GM21423 (cell line): ENCODE data around the gene KCNJ12.
"Not testable (repeated sequence)": the region's sequence is repeated elsewhere in the genome, so short reads cannot be mapped to it uniquely, and the experiment has no call there.

Experiments
- ATAC-seq: cut with Tn5 transposase; IDR thresholded peaks from one replicate; pipeline ENCODE4 v1.9.1; 2021; ENCODE audit warnings: mild to moderate bottlenecking, moderate library complexity; ENCODE audit not compliant: unreplicated experiment

KCNJ12 gene

DNA sequence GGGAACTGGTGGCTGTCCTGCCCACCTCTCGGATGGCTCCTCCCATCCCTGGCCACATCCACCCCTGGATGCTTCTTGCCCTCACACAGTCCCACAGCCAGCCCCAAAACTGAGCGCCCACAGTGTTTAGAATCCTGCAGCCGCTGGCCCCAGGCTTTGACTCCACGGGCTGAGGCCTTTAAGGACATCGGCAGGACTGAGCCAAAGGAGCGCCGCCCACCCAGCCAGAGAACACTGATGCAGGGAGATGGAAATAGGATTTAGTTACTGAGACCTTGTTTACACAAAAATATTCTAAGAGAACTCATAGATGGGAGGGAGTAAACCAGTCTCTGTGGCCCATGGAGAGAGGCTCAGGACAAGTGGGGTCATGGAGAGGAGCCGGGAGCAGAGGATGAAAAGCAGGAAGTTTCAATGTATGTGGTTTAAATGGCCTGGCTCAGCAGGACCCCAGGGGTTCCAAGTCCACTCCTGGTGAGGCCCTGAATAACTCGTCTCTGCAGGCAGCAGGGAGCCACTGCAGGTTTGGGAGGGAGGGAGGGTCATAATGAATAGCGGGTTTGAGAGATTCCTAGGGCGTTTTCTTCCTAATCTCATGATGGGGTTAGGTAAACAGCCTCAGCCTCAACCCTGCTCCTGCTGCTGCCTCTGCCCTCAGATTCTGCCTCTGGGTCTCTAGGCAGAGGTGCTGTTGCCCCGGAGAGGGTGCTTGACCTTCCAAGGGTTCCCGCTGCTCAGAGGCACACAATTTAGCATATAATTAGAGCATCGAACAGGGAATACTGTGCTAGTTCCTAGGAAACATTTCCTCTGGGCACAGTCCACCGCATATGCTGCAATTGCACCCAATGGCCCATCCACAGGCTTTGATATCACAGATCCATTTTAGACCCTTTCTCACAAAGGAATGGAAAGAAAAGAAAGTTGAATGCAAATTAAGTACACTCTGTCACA, 61.0 kb downstream of the KCNJ12 start:
- ATAC-seq, result not testable (repeated sequence)

DNA sequence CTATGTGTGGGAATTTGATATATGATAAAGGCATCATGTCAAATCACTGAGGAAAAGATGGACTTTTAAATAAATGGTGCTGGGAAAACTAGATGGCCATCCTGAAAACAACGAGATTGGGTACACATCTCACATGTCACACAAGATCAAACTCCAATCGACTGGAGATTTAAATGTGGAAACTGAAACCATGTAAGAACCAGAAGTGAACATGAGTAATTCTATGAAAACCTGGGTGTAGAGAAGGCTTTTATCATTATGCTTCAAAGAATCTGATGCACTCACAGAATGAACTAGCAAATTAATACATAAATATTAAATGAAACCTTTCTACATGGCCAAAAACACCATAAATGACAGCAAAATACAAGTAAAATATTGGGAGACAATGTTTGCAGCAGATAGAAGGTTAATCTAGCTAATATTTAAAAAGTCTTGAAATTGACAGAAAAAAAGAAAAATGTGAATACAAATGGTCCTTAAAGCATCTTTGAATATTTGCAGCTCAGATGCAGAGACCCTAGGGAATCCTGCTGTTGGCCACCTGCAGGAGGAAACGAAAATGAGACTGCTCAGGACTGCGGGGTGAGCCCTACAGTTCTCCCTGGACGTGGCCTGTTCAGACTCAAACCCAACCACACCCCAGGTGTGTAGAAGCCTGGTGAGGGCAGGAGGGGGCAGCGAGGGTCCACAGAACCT, 62.3 kb downstream of the KCNJ12 start:
- ATAC-seq, result not testable (repeated sequence)

- not testable (repeated sequence) for ATAC-seq
Observed at GRCh38 chr17:21439015-21439336, 62.8 kb downstream of the KCNJ12 start.

GRCh38 chr17:21445091-21445650, 69.0 kb downstream of the KCNJ12 start:
- ATAC-seq, result no peak

GRCh38 chr17:21447552-21447951, 71.4 kb downstream of the KCNJ12 start:
- ATAC-seq, result not testable (repeated sequence)

DNA sequence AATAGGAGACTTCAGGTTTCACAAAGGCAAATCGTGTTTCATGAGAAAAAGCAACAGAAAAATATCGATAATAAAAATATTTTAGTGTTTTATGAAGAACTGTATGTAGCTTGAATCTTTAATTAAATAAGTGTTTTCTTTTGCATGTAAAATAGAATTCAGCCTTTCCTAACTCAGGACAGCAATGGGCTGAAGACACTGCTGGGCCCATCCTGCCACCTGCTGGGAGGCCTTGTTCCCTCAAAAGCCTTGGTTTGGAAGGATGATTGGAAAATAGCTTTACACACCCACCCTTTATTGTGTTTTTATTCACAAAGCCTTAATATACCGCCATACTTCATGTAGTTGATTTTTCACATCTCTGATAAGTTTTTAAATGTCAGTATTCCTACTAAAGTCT, 73.7 kb downstream of the KCNJ12 start:
- ATAC-seq, result not testable (repeated sequence)

GRCh38 chr17:21451975-21452374, 75.8 kb downstream of the KCNJ12 start:
- no peak for ATAC-seq

- no peak for ATAC-seq
Observed at GRCh38 chr17:21452377-21453143, 76.4 kb downstream of the KCNJ12 start.

DNA sequence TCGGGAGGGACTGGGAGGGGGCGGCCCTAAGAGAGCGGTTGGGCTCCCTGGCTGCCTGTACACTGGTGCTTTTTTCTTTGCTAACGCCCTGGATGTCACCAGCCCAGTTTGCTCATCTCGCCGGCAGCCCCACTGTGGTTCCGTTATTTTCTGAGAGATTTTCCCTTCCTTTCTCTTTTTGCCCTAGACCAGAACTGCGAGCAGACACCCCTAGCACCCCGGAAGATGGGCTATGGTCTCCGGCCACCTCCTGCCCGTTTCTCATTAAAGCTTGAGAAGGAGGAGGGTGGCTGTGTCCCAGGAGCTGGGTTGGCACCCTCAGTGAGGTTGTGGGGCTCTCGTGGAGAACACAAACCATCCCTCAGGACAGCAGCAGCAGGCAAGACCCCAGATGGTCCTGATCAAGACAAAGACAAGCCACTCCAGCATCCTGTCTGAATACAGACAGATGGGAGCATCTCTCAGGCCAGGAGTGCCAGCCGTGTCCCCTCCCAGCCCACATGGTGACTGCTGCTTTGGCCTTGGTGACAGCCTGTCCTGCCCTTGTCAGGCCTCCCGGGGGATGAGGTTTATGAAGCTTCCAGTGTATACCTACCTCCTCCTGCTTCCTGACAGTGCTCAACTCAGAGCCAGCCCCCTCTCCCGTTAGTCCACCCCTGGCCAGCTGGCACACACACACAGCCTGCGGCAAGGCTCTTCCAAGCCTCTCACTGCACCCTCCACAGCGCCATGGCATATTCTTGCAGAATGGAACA, 77.2 kb downstream of the KCNJ12 start:
- no peak for ATAC-seq

- not testable (repeated sequence) for ATAC-seq
Observed at GRCh38 chr17:21454006-21454405, 77.8 kb downstream of the KCNJ12 start.

DNA sequence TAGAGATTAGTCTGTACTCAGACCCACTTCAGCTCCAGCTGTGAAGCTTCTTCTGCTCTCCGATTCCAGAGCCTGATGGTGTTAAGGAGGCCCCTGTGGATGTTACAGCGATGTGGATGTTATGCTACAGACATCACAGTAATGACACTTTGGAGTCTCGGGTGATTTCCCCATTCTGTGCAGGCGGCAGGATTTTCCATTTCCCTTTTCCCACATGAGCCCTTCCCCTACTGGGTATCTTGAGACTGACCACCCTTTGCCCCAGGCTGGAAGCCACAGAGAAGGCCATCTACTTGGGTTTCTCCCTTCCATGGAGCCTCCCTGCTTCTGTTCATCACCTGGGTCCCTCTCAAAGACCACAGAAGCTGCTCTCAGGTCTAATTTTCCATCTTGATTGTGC, 78.3 kb downstream of the KCNJ12 start:
- ATAC-seq, result no peak

- ATAC-seq, result no peak
Observed at GRCh38 chr17:21455761-21456160, 79.6 kb downstream of the KCNJ12 start.

DNA sequence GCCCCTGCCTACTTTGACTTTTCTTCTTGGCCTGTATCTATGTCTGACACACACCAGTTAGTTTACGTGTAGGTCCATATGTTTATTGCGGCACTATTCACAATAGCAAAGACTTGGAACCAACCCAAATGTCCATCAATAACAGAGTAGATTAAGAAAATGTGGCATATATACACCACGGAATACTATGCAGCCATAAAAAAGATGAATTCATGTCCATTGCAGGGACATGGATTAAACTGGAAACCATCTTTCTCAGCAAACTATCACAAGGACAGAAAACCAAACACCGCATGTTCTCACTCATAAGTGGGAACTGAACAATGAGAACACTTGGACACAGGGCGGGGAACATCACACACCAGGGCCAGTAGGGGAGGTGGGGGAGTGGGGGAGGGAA, 80.3 kb downstream of the KCNJ12 start:
- ATAC-seq, result not testable (repeated sequence)

DNA sequence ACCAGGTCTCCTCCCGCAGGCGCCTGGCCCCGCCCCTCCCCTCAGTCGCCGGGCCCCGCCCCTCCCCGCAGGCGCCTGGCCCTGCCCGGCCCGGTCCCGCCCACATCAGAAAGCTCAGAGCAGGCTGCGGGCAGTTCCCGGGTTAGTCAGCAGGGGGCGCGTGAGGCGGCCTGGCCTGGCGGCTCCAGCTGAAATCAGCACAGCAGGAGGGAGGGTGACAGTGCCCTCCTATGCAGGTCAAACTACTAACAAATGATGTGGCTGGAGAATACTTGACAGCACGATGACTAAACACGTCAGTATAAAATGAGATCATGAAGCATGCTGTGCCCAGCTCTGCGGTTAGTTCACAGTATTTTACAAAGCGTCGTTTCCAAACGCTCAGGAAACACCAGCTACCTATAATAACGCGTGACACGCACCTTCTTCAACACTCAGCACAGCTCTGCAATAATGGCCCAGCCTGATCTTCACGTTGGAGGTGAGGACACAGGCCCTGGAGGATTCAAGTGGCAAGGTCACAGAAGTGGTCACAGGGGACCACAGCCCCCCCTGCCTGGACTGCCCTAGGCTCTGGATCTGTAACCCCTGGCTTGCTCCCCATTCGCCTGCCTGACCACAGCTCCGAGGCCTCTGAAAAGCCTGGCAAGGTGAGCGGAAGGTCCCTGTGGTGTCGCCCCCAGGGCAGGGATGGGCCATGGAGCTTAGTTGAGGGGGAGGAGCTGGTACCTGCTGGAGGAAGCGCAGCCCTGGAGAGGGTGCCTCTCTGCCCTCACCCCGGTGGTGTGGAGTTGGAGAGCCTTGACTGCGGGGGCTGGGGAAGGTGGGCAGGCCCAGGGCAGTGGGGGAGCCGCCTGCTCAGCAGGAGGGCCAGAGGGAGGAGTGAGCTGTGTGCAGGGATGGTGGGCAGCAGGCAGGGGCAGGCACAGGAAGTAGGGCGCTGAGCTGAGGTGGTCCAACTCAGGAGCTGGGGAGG, 81.2 kb downstream of the KCNJ12 start:
- peak; percentile 82 for ATAC-seq

GRCh38 chr17:21458054-21458453, 81.9 kb downstream of the KCNJ12 start:
- no peak for ATAC-seq

DNA sequence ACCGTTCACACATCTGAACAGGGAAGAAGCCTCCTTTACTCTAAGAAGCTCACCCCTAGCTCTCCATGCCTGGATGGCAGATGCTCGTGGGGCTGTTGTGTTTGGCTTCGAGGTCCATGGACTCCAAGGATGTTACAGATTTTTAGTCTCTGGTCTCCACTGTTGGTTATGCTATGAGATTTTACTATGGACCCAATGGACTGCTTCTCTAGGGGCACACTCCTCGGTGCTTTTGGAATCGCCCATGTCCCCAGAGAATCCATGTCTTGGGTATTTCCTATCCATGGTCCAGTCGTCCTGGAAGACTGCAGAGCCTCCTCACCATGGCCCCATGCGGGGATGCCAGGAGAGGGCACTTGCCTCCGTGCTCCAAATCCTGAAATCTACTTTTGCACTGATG, 83.4 kb downstream of the KCNJ12 start:
- no peak for ATAC-seq

DNA sequence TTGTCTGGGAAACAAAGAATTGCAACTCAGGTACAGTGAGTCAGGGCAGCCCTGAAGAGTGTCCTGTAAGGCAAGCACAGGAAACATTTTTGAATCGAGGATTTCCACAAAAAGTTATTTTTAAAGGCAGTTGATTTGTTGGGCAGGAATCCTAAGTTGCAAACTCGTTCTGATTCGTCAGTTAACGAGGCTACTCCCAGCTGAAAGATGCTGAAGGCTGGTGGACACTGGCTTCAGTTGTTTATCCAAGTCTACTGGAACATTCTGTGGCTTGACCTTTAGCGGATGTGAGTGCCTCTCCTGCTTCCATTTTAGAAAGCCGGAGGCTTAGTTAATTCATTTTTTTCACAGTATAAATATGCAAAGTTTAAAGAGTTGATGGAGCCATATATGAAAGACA, 84.2 kb downstream of the KCNJ12 start:
- ATAC-seq, result no peak

- ATAC-seq, result no peak
Observed at GRCh38 chr17:21462237-21462636, 86.1 kb downstream of the KCNJ12 start.

- no peak for ATAC-seq
Observed at GRCh38 chr17:21463204-21463661, 87.1 kb downstream of the KCNJ12 start.
